ENCODE measurements around the gene CSH2.

Gene CSH2

DNA sequence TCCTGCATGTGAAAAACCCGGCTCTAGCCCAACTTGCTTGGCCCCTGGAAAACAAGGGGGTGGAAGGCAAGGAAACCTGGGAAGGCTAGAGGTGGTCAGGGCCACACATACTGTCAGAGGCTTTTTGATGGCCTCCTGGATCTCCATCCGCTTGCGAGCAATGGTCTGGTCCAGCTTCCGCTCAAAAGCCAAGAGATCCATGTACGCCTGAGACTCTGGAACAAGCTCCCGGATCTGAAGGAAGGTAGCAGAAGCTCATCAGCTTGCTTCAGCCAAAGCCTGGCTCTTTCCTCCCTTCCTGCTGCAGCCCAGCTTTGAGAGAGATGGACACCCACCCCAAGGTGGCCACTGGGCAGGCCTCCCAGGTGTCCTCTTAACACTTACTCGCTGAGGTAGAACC is 36.7 kb downstream of the CSH2 start:
- H3K36me3 ChIP-seq (ENCODE audit: insufficient read depth, low read length): peaks cover 77% of the 10 kb centered on the region
- no peak overlapping the region for H3K9ac ChIP-seq (ENCODE audit: low read depth, low read length)
- H3K4me1 ChIP-seq (ENCODE audit: insufficient read depth, low read length): peaks cover 27% of the 10 kb centered on the region
- H3K79me2 ChIP-seq (ENCODE audit: insufficient read depth, low read length): peaks cover 57% of the 10 kb centered on the region
- H3K4me2 ChIP-seq (ENCODE audit: insufficient read depth, low read length): no peak overlapping the region
- H3K4me3 ChIP-seq (ENCODE audit: low read depth in 1 of 2, low read length in 2 of 2): no peak overlapping the region
- ATAC-seq (ENCODE audit: insufficient read depth, low read depth) (no peak), DNase-seq (no peak)
- H2AFZ ChIP-seq (ENCODE audit: low read depth, low read length): no peak overlapping the region
- no peak overlapping the region for H3K27ac ChIP-seq (ENCODE audit: low read length)
- peaks cover 60% of the 10 kb centered on the region for H4K20me1 ChIP-seq (ENCODE audit: insufficient read depth, low read length)
- no peaks in the 10 kb centered on the region for H3K27me3 ChIP-seq (ENCODE audit: insufficient read depth, low read length, poor library complexity)
- no peaks in the 10 kb centered on the region for H3K9me3 ChIP-seq (ENCODE audit: insufficient read depth, low read length, severe bottlenecking)
- TF ChIP-seq EZH2 (IDR thresholded peaks at IDR 0.05; ENCODE audit: borderline replicate concordance, low read depth, low read length, severe bottlenecking): no peak
- TF ChIP-seq, protein P1, sequence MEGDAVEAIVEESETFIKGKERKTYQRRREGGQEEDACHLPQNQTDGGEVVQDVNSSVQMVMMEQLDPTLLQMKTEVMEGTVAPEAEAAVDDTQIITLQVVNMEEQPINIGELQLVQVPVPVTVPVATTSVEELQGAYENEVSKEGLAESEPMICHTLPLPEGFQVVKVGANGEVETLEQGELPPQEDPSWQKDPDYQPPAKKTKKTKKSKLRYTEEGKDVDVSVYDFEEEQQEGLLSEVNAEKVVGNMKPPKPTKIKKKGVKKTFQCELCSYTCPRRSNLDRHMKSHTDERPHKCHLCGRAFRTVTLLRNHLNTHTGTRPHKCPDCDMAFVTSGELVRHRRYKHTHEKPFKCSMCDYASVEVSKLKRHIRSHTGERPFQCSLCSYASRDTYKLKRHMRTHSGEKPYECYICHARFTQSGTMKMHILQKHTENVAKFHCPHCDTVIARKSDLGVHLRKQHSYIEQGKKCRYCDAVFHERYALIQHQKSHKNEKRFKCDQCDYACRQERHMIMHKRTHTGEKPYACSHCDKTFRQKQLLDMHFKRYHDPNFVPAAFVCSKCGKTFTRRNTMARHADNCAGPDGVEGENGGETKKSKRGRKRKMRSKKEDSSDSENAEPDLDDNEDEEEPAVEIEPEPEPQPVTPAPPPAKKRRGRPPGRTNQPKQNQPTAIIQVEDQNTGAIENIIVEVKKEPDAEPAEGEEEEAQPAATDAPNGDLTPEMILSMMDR (IDR thresholded peaks at IDR 0.05; ENCODE audit: borderline replicate concordance, extremely low read depth, low read length, poor library complexity, severe bottlenecking): no peak

DNA sequence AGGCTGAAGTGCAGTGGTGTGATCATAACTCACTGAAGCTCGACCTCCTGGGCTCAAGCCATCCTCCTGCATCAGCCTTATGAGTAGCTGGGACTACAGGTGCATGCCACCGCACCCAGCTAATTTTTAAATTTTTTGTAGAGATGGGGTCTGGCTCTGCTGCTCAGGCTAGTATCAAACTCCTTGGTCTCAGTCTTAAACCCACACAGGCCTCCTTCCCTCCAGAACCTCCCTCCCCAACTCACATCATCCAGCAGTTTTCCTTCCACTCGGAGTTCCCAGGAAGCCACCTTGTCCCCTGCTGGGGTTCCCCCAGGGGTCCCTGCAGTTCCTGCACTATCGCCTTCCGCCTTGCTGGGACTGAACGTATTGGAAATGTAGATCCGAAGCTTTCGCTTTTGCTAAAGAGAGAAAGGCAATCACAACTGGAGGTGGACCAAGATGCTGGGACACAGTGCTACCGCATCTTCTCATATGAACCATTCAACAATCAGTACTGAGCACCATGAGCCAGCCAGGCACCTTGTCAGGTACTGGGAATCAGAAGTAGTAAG is 38.2 kb downstream of the CSH2 start:
- H3K27ac ChIP-seq (ENCODE audit: low read length): no peak overlapping the region
- H3K9me3 ChIP-seq (ENCODE audit: insufficient read depth, low read length, severe bottlenecking): no peaks in the 10 kb centered on the region
- no peak overlapping the region for H2AFZ ChIP-seq (ENCODE audit: low read depth, low read length)
- H3K4me3 ChIP-seq (ENCODE audit: low read depth in 1 of 2, low read length in 2 of 2): no peak overlapping the region
- no peak for ATAC-seq (ENCODE audit: insufficient read depth, low read depth)
- peaks cover 47% of the 10 kb centered on the region for H3K79me2 ChIP-seq (ENCODE audit: insufficient read depth, low read length)
- H3K4me2 ChIP-seq (ENCODE audit: insufficient read depth, low read length): no peak overlapping the region
- no peaks in the 10 kb centered on the region for H3K27me3 ChIP-seq (ENCODE audit: insufficient read depth, low read length, poor library complexity)
- peaks cover 19% of the 10 kb centered on the region for H3K4me1 ChIP-seq (ENCODE audit: insufficient read depth, low read length)
- DNase-seq: no peak
- H3K36me3 ChIP-seq (ENCODE audit: insufficient read depth, low read length): peaks cover 86% of the 10 kb centered on the region
- H3K9ac ChIP-seq (ENCODE audit: low read depth, low read length): no peak overlapping the region
- H4K20me1 ChIP-seq (ENCODE audit: insufficient read depth, low read length): peaks cover 46% of the 10 kb centered on the region
- no peak for TF ChIP-seq EZH2 (IDR thresholded peaks at IDR 0.05; ENCODE audit: borderline replicate concordance, low read depth, low read length, severe bottlenecking)
- TF ChIP-seq, protein P1 (IDR thresholded peaks at IDR 0.05; ENCODE audit: borderline replicate concordance, extremely low read depth, low read length, poor library complexity, severe bottlenecking): no peak

DNA sequence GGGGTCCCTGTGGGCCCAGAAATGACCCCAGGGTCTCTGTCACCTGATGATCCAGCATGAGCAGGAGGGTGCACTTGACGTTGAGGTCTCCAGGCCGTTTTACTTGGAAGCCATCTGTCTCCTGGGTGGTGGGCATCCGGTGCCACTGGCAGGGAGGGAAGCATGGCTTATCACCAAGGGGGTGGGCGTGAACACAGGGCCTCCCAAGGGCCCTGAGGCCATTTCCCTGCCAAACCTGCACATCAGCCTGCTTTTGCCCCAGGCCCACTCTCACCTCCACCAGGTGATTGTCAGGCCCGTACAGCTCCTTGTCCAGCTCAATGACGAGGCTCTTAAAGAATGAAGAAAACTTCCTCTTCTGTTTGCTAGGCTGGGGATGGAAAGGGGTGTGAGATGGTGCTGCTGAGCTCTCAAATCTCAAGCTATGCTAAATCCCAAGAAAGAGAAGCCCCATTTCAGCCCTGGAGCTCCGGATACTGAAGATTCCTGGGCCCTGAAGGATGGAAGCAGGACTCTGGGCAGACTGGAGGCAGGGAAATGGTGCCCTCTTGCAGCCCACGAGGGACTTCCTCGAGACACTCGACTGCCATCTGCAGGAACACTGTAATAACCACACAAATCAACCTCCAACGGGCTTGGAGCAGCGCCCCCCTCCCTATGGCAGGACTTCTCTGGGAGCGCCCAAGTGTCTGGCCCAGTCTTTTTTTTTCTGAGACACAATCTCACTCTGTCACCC is 38.9 kb downstream of the CSH2 start:
- H3K9ac ChIP-seq (ENCODE audit: low read depth, low read length): no peak overlapping the region
- H2AFZ ChIP-seq (ENCODE audit: low read depth, low read length): no peak overlapping the region
- H3K9me3 ChIP-seq (ENCODE audit: insufficient read depth, low read length, severe bottlenecking): no peaks in the 10 kb centered on the region
- TF ChIP-seq, protein P1 (IDR thresholded peaks at IDR 0.05; ENCODE audit: borderline replicate concordance, extremely low read depth, low read length, poor library complexity, severe bottlenecking): peak; percentile 69
- no peak for TF ChIP-seq EZH2 (IDR thresholded peaks at IDR 0.05; ENCODE audit: borderline replicate concordance, low read depth, low read length, severe bottlenecking)
- DNase-seq: peak; percentile 68
- H3K79me2 ChIP-seq (ENCODE audit: insufficient read depth, low read length): peaks cover 48% of the 10 kb centered on the region
- H3K27me3 ChIP-seq (ENCODE audit: insufficient read depth, low read length, poor library complexity): no peaks in the 10 kb centered on the region
- peak; percentile 75 for ATAC-seq (ENCODE audit: insufficient read depth, low read depth)
- H3K4me3 ChIP-seq (ENCODE audit: low read depth in 1 of 2, low read length in 2 of 2): no peak overlapping the region
- no peak overlapping the region for H3K4me2 ChIP-seq (ENCODE audit: insufficient read depth, low read length)
- H4K20me1 ChIP-seq (ENCODE audit: insufficient read depth, low read length): peaks cover 46% of the 10 kb centered on the region
- H3K36me3 ChIP-seq (ENCODE audit: insufficient read depth, low read length): peaks cover 92% of the 10 kb centered on the region
- H3K4me1 ChIP-seq (ENCODE audit: insufficient read depth, low read length): peaks cover 18% of the 10 kb centered on the region
- no peak overlapping the region for H3K27ac ChIP-seq (ENCODE audit: low read length)

All from DND-41 (cell line).